Measurements from ENCODE around the gene HTR6. TPM values are rescaled to one million over a fixed set of nuclear protein-coding genes. Genes with fewer than 3 reads are reported as not detected.

Gene HTR6
- polyA plus RNA-seq, 1 donor from 2014 or later, result not detected

DNA sequence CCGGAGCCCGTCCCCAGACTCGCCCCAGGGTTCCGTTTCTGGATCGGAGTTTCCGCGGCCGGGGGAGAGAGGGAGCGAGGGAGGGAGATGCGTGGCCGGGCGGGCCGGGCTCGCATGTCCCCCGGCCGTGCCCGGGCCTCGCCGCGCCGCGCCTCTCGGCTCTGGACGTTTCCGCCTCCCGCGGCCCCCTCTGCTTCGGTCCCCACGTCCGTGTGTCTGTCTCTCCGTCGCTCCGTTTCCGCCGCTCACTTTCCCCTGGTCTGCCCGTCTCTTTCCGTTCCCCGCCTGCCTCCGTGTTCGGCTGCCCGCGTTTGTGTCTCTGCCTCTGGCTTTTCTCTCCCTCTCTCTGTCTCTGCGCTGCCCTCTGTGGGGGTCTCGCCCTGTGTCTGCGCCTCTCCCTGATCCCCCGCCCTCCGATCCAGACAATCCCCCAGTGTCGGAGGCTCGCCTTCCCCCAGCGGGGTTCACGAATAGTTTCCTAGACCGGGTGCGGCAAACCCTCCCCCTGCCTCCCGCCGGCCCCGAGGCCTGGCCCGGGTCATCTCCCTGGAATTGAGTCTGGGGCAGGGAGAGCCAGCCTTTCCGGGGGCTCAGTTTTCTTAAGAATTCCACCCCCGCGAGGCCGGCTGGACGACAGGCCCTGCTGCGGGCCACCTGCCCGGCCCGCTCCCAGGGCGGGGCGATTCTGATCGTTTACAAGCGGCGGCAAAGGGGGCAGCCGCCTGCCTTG is 19.8 kb upstream of the HTR6 start:
- no peak overlapping the region for H3K4me2 ChIP-seq (ENCODE audit: low read length)
- no peaks in the 10 kb centered on the region for H3F3A ChIP-seq (ENCODE audit: insufficient read depth, low read length, poor library complexity, severe bottlenecking)
- H3K9me2 ChIP-seq (ENCODE audit: insufficient read depth, low read length), result no peaks in the 10 kb centered on the region
- no peaks in the 10 kb centered on the region for H3K36me3 ChIP-seq (ENCODE audit: insufficient read depth, low read length)
- H3K27me3 ChIP-seq (ENCODE audit: insufficient read depth, low read depth, low read length), result peaks cover 34% of the 10 kb centered on the region
- no peaks in the 10 kb centered on the region for H3K9me3 ChIP-seq (ENCODE audit: low read length)
- no peaks in the 10 kb centered on the region for H4K20me1 ChIP-seq (ENCODE audit: insufficient read depth)
- H3K79me2 ChIP-seq (replicated peaks; ENCODE audit: insufficient read depth, low read length), result no peaks in the 10 kb centered on the region
- no peak overlapping the region for H3K27ac ChIP-seq (ENCODE audit: low read length)
- H3K9ac ChIP-seq (ENCODE audit: low read length), result peak overlapping the region; percentile 57
- TF ChIP-seq RAD21 (conservative IDR thresholded peaks at IDR 0.05), result no peak
- TF ChIP-seq, protein P1, sequence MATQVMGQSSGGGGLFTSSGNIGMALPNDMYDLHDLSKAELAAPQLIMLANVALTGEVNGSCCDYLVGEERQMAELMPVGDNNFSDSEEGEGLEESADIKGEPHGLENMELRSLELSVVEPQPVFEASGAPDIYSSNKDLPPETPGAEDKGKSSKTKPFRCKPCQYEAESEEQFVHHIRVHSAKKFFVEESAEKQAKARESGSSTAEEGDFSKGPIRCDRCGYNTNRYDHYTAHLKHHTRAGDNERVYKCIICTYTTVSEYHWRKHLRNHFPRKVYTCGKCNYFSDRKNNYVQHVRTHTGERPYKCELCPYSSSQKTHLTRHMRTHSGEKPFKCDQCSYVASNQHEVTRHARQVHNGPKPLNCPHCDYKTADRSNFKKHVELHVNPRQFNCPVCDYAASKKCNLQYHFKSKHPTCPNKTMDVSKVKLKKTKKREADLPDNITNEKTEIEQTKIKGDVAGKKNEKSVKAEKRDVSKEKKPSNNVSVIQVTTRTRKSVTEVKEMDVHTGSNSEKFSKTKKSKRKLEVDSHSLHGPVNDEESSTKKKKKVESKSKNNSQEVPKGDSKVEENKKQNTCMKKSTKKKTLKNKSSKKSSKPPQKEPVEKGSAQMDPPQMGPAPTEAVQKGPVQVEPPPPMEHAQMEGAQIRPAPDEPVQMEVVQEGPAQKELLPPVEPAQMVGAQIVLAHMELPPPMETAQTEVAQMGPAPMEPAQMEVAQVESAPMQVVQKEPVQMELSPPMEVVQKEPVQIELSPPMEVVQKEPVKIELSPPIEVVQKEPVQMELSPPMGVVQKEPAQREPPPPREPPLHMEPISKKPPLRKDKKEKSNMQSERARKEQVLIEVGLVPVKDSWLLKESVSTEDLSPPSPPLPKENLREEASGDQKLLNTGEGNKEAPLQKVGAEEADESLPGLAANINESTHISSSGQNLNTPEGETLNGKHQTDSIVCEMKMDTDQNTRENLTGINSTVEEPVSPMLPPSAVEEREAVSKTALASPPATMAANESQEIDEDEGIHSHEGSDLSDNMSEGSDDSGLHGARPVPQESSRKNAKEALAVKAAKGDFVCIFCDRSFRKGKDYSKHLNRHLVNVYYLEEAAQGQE (IDR thresholded peaks at IDR 0.05; ENCODE audit: borderline replicate concordance), result no peak
- no peak for TF ChIP-seq MXI1 (conservative IDR thresholded peaks at IDR 0.05; ENCODE audit: poor library complexity, severe bottlenecking)
- TF ChIP-seq, protein P2, sequence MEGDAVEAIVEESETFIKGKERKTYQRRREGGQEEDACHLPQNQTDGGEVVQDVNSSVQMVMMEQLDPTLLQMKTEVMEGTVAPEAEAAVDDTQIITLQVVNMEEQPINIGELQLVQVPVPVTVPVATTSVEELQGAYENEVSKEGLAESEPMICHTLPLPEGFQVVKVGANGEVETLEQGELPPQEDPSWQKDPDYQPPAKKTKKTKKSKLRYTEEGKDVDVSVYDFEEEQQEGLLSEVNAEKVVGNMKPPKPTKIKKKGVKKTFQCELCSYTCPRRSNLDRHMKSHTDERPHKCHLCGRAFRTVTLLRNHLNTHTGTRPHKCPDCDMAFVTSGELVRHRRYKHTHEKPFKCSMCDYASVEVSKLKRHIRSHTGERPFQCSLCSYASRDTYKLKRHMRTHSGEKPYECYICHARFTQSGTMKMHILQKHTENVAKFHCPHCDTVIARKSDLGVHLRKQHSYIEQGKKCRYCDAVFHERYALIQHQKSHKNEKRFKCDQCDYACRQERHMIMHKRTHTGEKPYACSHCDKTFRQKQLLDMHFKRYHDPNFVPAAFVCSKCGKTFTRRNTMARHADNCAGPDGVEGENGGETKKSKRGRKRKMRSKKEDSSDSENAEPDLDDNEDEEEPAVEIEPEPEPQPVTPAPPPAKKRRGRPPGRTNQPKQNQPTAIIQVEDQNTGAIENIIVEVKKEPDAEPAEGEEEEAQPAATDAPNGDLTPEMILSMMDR (IDR thresholded peaks at IDR 0.05; ENCODE audit: poor library complexity, severe bottlenecking), result no peak
- peak; percentile 5 for TF ChIP-seq TAF1 (IDR thresholded peaks at IDR 0.05; ENCODE audit: low read depth)
- peak; percentile 7 for TF ChIP-seq POLR2AphosphoS5 (IDR thresholded peaks at IDR 0.05)
- no peak for TF ChIP-seq SMC3 (conservative IDR thresholded peaks at IDR 0.05; ENCODE audit: poor library complexity)
- no peak for TF ChIP-seq EP300 (conservative IDR thresholded peaks at IDR 0.05; ENCODE audit: poor library complexity, severe bottlenecking)
- TF ChIP-seq EZH2 (IDR thresholded peaks at IDR 0.05; ENCODE audit: borderline replicate concordance, insufficient read depth, low read length, poor library complexity, severe bottlenecking), result peak; percentile 58
- H2AFZ ChIP-seq (ENCODE audit: low read depth, low read length), result no peak overlapping the region
- peak overlapping the region; percentile 67 for H3K4me3 ChIP-seq (ENCODE audit: low read length)

DNA sequence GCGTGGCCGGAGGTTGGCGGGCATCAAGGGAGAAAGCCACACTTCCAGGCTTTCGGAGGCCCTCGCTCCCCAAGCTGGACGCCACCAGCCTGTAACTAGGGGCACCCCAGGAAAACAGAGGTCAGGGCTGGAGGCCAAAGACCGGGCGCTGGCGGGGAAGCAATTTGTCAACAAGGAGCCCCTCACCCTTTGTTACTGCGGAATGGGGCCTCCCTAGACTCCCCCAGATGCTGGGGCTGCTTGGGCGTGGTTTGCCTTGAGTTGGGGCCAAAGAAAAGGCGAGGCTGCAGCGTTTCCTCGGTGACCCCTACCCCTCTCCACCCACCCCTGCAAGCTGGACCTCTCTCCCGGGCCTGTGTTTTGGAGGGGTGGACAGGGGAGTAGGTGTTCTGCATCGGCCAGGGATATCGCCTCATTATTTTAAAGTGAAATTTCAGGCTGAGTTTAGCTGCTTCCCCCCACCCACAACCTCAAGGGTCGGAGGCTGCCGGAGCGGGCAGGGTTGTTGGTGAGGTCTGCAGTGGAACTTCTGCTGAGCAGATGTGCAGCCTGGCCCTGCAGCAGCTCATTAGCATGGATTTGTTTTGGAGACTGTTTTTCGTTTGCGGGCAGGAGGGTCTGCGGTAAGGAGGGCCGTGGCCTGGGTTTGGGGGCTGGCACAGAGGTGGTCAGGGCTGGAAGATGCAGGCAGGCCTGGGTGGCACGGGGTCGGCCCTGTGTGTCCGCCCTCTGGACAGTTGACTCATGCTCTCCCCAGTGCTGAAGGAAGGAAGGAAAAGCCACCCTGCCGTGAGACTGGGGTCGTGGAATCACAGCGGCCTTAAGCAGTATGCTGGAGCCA is 19.0 kb upstream of the HTR6 start:
- no peaks in the 10 kb centered on the region for H4K20me1 ChIP-seq (ENCODE audit: insufficient read depth)
- H2AFZ ChIP-seq (ENCODE audit: low read depth, low read length), result no peak overlapping the region
- no peak overlapping the region for H3K27ac ChIP-seq (ENCODE audit: low read length)
- no peak overlapping the region for H3K4me2 ChIP-seq (ENCODE audit: low read length)
- H3K4me3 ChIP-seq (ENCODE audit: low read length), result peak overlapping the region; percentile 67
- no peaks in the 10 kb centered on the region for H3F3A ChIP-seq (ENCODE audit: insufficient read depth, low read length, poor library complexity, severe bottlenecking)
- H3K9me3 ChIP-seq (ENCODE audit: low read length), result no peaks in the 10 kb centered on the region
- H3K27me3 ChIP-seq (ENCODE audit: insufficient read depth, low read depth, low read length), result peaks cover 34% of the 10 kb centered on the region
- no peak overlapping the region for H3K9ac ChIP-seq (ENCODE audit: low read length)
- H3K9me2 ChIP-seq (ENCODE audit: insufficient read depth, low read length), result no peaks in the 10 kb centered on the region
- TF ChIP-seq POLR2AphosphoS5 (IDR thresholded peaks at IDR 0.05) (no peak), EP300 (conservative IDR thresholded peaks at IDR 0.05; ENCODE audit: poor library complexity, severe bottlenecking) (no peak), TAF1 (IDR thresholded peaks at IDR 0.05; ENCODE audit: low read depth) (no peak), SMC3 (conservative IDR thresholded peaks at IDR 0.05; ENCODE audit: poor library complexity) (no peak), RAD21 (conservative IDR thresholded peaks at IDR 0.05) (no peak), EZH2 (IDR thresholded peaks at IDR 0.05; ENCODE audit: borderline replicate concordance, insufficient read depth, low read length, poor library complexity, severe bottlenecking) (no peak), MXI1 (conservative IDR thresholded peaks at IDR 0.05; ENCODE audit: poor library complexity, severe bottlenecking) (no peak)
- TF ChIP-seq, protein P2 (IDR thresholded peaks at IDR 0.05; ENCODE audit: poor library complexity, severe bottlenecking), result no peak
- TF ChIP-seq, protein P1 (IDR thresholded peaks at IDR 0.05; ENCODE audit: borderline replicate concordance), result no peak
- no peaks in the 10 kb centered on the region for H3K79me2 ChIP-seq (replicated peaks; ENCODE audit: insufficient read depth, low read length)
- no peaks in the 10 kb centered on the region for H3K36me3 ChIP-seq (ENCODE audit: insufficient read depth, low read length)

Data from neural cell (in vitro differentiated cells).